ENCODE results near the gene NRXN3.
"Not testable (repeated sequence)": the region's sequence is repeated elsewhere in the genome, so short reads cannot be mapped to it uniquely, and the experiment has no call there.

DNA sequence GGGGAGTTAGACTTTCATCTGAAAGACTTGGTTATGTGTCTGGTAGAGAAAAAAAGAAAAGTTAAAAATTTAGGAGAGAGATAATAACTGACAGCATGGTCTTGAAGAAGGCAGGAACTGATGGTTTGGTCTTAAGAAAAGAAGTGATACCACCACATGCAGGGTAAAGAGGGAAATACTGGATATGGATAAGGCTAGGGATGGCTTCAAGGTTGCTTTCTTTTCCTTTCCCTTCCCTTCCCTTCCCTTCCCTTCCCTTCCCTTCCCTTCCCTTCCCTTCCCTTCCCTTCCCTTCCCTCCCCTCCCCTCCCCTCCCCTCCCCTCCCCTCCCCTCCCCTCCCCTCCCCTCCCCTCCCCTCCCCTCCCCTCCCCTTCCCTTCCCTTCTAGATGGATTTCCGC lies 849.7 kb downstream of the NRXN3 start:
- not testable (repeated sequence) for TF ChIP-seq CTCF (IDR thresholded peaks at IDR 0.05); EZH2 (IDR thresholded peaks at IDR 0.05; ENCODE audit: borderline replicate concordance, insufficient read depth, low read depth, low read length, poor library complexity, severe bottlenecking)
